Gastroesophageal sphincter (tissue), 3 donors: ENCODE data around the gene TTC3.

Experiments used
- EP300 ChIP-seq: sonication (generic); formaldehyde crosslinking; IDR thresholded peaks from one replicate; pipeline ENCODE4 v1.6.1; 2017; ENCODE audit warnings: antibody characterized with exemption, mild to moderate bottlenecking
- POLR2A ChIP-seq, 2 donors: fragments of 450-650 bp; IDR thresholded peaks; one replicate each; pipeline ENCODE4 v1.6.1; 2017; ENCODE audit warnings: antibody characterized with exemption in 2 of 2, mild to moderate bottlenecking in 2 of 2, moderate library complexity in 1 of 2
- POLR2AphosphoS5 ChIP-seq: sonication (generic); formaldehyde crosslinking; IDR thresholded peaks from one replicate; pipeline ENCODE4 v1.6.1; 2017; ENCODE audit warnings: antibody characterized with exemption
- TF ChIP-seq, protein P1 (sequence below), 4 experiments: fragments of 200-600 bp in 2 of 4; fragments of 450-650 bp in 2 of 4; sonication (generic) in 1 of 4; IDR thresholded peaks; one replicate each; pipeline ENCODE4 v1.5.1; 2017 to 2019; ENCODE audit warnings: antibody characterized with exemption in 4 of 4, mild to moderate bottlenecking in 2 of 4, moderate library complexity in 2 of 4

DNA sequence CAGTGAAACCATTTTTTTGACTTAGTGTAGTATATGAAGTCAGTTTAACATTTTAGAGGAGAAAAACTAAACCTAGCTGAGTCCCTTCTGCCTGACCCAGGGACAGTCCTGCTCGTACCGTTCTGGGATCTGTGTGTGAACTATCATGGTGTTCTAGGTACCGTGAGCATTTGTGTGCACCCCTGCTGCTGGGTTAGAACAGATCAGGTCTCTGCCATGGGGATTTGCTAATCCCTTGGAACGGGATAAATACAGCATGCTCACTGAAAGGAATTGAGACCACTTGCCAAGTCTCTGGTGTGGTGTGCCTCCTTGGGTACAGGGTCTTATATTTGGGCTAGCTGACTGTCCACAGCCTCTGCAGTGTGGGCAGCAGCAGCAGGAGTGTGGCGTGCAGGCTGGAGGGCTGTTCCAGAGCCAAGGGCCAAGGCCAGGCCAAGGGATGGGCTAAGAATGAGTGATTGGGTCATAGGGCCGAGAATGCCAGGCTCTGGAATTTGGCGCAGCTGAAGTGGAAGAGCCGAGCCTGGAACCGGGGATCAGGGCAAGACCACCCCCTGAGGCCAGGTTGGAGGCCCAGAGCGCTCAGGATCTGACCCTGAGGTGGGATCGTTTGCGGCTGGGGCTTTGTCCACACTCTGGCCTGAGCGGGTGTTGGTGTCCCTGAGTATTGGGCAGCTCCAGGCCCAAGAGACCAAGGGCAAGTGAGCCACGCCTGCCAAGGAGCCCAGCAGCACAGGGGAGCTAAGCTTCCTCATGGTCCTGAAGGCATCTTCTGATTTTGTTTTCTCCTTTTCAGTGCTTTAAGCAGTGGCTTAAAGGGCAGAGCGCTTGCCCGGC, 127.8 kb downstream of the TTC3 start:
- TF ChIP-seq POLR2A (IDR thresholded peaks at IDR 0.05), result no peak
- TF ChIP-seq, protein P1, sequence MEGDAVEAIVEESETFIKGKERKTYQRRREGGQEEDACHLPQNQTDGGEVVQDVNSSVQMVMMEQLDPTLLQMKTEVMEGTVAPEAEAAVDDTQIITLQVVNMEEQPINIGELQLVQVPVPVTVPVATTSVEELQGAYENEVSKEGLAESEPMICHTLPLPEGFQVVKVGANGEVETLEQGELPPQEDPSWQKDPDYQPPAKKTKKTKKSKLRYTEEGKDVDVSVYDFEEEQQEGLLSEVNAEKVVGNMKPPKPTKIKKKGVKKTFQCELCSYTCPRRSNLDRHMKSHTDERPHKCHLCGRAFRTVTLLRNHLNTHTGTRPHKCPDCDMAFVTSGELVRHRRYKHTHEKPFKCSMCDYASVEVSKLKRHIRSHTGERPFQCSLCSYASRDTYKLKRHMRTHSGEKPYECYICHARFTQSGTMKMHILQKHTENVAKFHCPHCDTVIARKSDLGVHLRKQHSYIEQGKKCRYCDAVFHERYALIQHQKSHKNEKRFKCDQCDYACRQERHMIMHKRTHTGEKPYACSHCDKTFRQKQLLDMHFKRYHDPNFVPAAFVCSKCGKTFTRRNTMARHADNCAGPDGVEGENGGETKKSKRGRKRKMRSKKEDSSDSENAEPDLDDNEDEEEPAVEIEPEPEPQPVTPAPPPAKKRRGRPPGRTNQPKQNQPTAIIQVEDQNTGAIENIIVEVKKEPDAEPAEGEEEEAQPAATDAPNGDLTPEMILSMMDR (IDR thresholded peaks at IDR 0.05), result no peak
- no peak for TF ChIP-seq EP300
- no peak for TF ChIP-seq POLR2AphosphoS5
